H9 (cell line): ENCODE results near the gene PLA2G4E. TPM values are rescaled to one million over a fixed set of nuclear protein-coding genes. Genes with fewer than 3 reads are reported as not detected.
A peak's percentile ranks its signal among the peaks of the same experiment; 100 is the strongest.

ENCODE experiments used
- DNase-seq: peaks from one replicate; pipeline ENCODE4 v3.0.0-alpha.2; 2017
- H2AFZ ChIP-seq: one replicate; pipeline ENCODE4 v1.6.1; 2013; ENCODE audit warnings: mild to moderate bottlenecking, low read length, control low read depth, moderate library complexity
- H2AK5ac ChIP-seq: 2 replicates; pipeline ENCODE4 v1.6.1; 2013; ENCODE audit warnings: low read length, control low read depth, mixed read lengths; ENCODE audit not compliant: insufficient read length
- H2BK120ac ChIP-seq: one replicate; pipeline ENCODE4 v1.6.1; 2013; ENCODE audit warnings: low read depth, mild to moderate bottlenecking, low read length, control low read depth, inconsistent platforms; ENCODE audit not compliant: poor library complexity, severe bottlenecking
- H2BK12ac ChIP-seq: 2 replicates; pipeline ENCODE4 v1.6.1; 2013; ENCODE audit warnings: low read length, control low read depth, mixed read lengths, low read depth; ENCODE audit not compliant: insufficient read length
- H2BK15ac ChIP-seq: 2 replicates; pipeline ENCODE4 v1.6.1; 2013; ENCODE audit warnings: low read depth, low read length, control low read depth
- H2BK20ac ChIP-seq: one replicate; pipeline ENCODE4 v1.6.1; 2013; ENCODE audit warnings: low read depth, mild to moderate bottlenecking, low read length, control low read depth, inconsistent platforms; ENCODE audit not compliant: poor library complexity, severe bottlenecking
- H2BK5ac ChIP-seq: 2 replicates; pipeline ENCODE4 v1.6.1; 2013; ENCODE audit warnings: low read length, control low read depth, mixed read lengths; ENCODE audit not compliant: insufficient read length
- H3K14ac ChIP-seq: 2 replicates; pipeline ENCODE4 v1.6.1; 2013; ENCODE audit warnings: low read length, control low read depth; ENCODE audit not compliant: insufficient read depth
- H3K18ac ChIP-seq: 2 replicates; pipeline ENCODE4 v1.6.1; 2013; ENCODE audit warnings: low read depth, mild to moderate bottlenecking, mixed read lengths, low read length, control low read depth; ENCODE audit not compliant: insufficient read length
- H3K23ac ChIP-seq: 2 replicates; pipeline ENCODE4 v1.6.1; 2013; ENCODE audit warnings: low read length, control low read depth, mixed read lengths, low read depth; ENCODE audit not compliant: insufficient read length
- H3K23me2 ChIP-seq: 2 replicates; pipeline ENCODE4 v1.6.1; 2013; ENCODE audit warnings: low read depth, mild to moderate bottlenecking, mixed read lengths, low read length, control low read depth; ENCODE audit not compliant: insufficient read length, poor library complexity, severe bottlenecking
- H3K27ac ChIP-seq: 2 replicates; pipeline ENCODE4 v1.5.1; 2013; ENCODE audit warnings: low read length, control low read depth, mixed read lengths, low read depth; ENCODE audit not compliant: insufficient read length
- H3K27me3 ChIP-seq: 2 replicates; pipeline ENCODE4 v1.6.1; 2013; ENCODE audit warnings: low read length, control low read depth, inconsistent platforms; ENCODE audit not compliant: insufficient read depth
- H3K4ac ChIP-seq: 2 replicates; pipeline ENCODE4 v1.6.1; 2013; ENCODE audit warnings: low read depth, mild to moderate bottlenecking, control low read depth, inconsistent platforms, low read length, moderate library complexity
- H3K4me1 ChIP-seq: 2 replicates; pipeline ENCODE4 v1.6.1; 2013; ENCODE audit warnings: low read length, control low read depth, inconsistent platforms; ENCODE audit not compliant: insufficient read depth
- H3K4me2 ChIP-seq: 2 replicates; pipeline ENCODE4 v1.6.1; 2013; ENCODE audit warnings: low read length, control low read depth, mixed read lengths; ENCODE audit not compliant: insufficient read length, insufficient read depth
- H3K56ac ChIP-seq: 2 replicates; pipeline ENCODE4 v1.6.1; 2013; ENCODE audit warnings: low read depth, mild to moderate bottlenecking, mixed read lengths, low read length, control low read depth; ENCODE audit not compliant: insufficient read length
- H3K79me1 ChIP-seq: 2 replicates; pipeline ENCODE4 v1.6.1; 2013; ENCODE audit warnings: low read depth, mild to moderate bottlenecking, moderate library complexity, low read length, control low read depth, inconsistent platforms; ENCODE audit not compliant: insufficient read depth, poor library complexity, severe bottlenecking
- H3K79me2 ChIP-seq: 2 replicates; pipeline ENCODE4 v1.6.1; 2013; ENCODE audit warnings: low read length, control low read depth, inconsistent platforms; ENCODE audit not compliant: insufficient read depth
- H3K9ac ChIP-seq: 2 replicates; pipeline ENCODE4 v1.6.1; 2013; ENCODE audit warnings: low read length, control low read depth, mixed read lengths; ENCODE audit not compliant: insufficient read length; ENCODE audit errors: extremely low read depth
- H3K9me3 ChIP-seq: one replicate; pipeline ENCODE4 v1.6.1; 2013; ENCODE audit warnings: low read depth, low read length, inconsistent platforms; ENCODE audit not compliant: control insufficient read depth
- H3T11ph ChIP-seq: one replicate; pipeline ENCODE4 v1.6.1; 2013; ENCODE audit warnings: mild to moderate bottlenecking, low read length, control low read depth, inconsistent platforms
- H4K20me1 ChIP-seq: one replicate; pipeline ENCODE4 v1.6.1; 2013; ENCODE audit not compliant: control insufficient read depth, insufficient read length, insufficient read depth
- H4K5ac ChIP-seq: 2 replicates; pipeline ENCODE4 v1.6.1; 2013; ENCODE audit warnings: low read depth, mild to moderate bottlenecking, mixed read lengths, low read length, control low read depth; ENCODE audit not compliant: insufficient read length
- H4K8ac ChIP-seq: replicated peaks from 2 replicates; pipeline ENCODE4 v1.6.1; 2013; ENCODE audit warnings: low read length, control low read depth, mixed read lengths, low read depth; ENCODE audit not compliant: insufficient read length
- H4K91ac ChIP-seq: 2 replicates; pipeline ENCODE4 v1.6.1; 2013; ENCODE audit warnings: low read depth, mild to moderate bottlenecking, moderate library complexity, mixed read lengths, low read length, control low read depth; ENCODE audit not compliant: insufficient read length
- H3K27ac Mint-ChIP-seq, 3 experiments: 2 replicates in 2 of 3; 3 replicates in 1 of 3; pipeline ENCODE4 v1.8.0; 2020 to 2021; ENCODE audit warnings: mixed read lengths in 3 of 3, mild to moderate bottlenecking in 1 of 3, moderate library complexity in 1 of 3
- H3K27me3 Mint-ChIP-seq: 2 replicates; pipeline ENCODE4 v1.8.0; 2021; ENCODE audit warnings: low read depth, mild to moderate bottlenecking, moderate library complexity, mixed read lengths
- H3K36me3 Mint-ChIP-seq, 3 experiments: 2 replicates in 2 of 3; 3 replicates in 1 of 3; pipeline ENCODE4 v1.8.0; 2020 to 2021; ENCODE audit warnings: low read depth in 3 of 3, mixed read lengths in 3 of 3; ENCODE audit not compliant: insufficient read depth in 1 of 3
- H3K4me1 Mint-ChIP-seq, 2 experiments: 2 replicates each; pipeline ENCODE4 v1.8.0; 2020; ENCODE audit warnings: mixed read lengths in 2 of 2
- H3K4me3 Mint-ChIP-seq, 2 experiments: 2 replicates in 1 of 2; 3 replicates in 1 of 2; pipeline ENCODE4 v1.8.0; 2020 to 2021; ENCODE audit warnings: mild to moderate bottlenecking in 2 of 2, mixed read lengths in 2 of 2, moderate library complexity in 1 of 2
- H3K9me3 Mint-ChIP-seq, 2 experiments: 2 replicates in 1 of 2; 3 replicates in 1 of 2; pipeline ENCODE4 v1.8.0; 2020; ENCODE audit warnings: mild to moderate bottlenecking in 2 of 2, mixed read lengths in 2 of 2, moderate library complexity in 1 of 2
- WGBS: extraction: QIAGEN DNeasy Blood & Tissue Kit; methylation state at CpG from one replicate; pipeline ENCODE4 v1.1.7; 2013; ENCODE audit warnings: missing lambda C conversion rate, low lambda C conversion rate, mixed read lengths; ENCODE audit not compliant: insufficient read length; ENCODE audit errors: extremely low coverage; 5-methylcytosine and 5-hydroxymethylcytosine counted together
- total RNA-seq: library from RNA; stranded (reverse); gene quantifications from 2 replicates; pipeline ENCODE4 v1.2.1, GENCODE V29; 2021
- TF ChIP-seq, protein P1 (sequence below): fragments of 200-600 bp; sonication (generic); conservative IDR thresholded peaks from 3 replicates; pipeline ENCODE4 v1.8.0; 2021; ENCODE audit warnings: antibody characterized with exemption, mild to moderate bottlenecking

Gene PLA2G4E
- total RNA-seq, 1 experiment from 2014 or later, result not detected

- H2BK15ac ChIP-seq, result no peak overlapping the region
- no peaks in the 10 kb centered on the region for H4K20me1 ChIP-seq
- H3K79me1 ChIP-seq, result no peaks in the 10 kb centered on the region
- no peak overlapping the region for H2AFZ ChIP-seq
- no peaks in the 10 kb centered on the region for H3K4me1 ChIP-seq
- Mint-ChIP-seq H3K36me3 (no peaks in the 10 kb centered on the region), H3K27ac (peak overlapping the region in 1 of 3 experiments; percentile 1; a peak in 1 of 7 replicates), H3K4me1 (peaks cover 0 to 9% of the 10 kb centered on the region in 2 experiments; a peak in 2 of 4 replicates), H3K27me3 (peaks cover 6% of the 10 kb centered on the region; the same call in 1 of the 2 replicates), H3K4me3 (no peak overlapping the region), H3K9me3 (no peaks in the 10 kb centered on the region)
- H3T11ph ChIP-seq, result no peak overlapping the region
- no peak overlapping the region for H3K9ac ChIP-seq
- H2BK5ac ChIP-seq, result no peak overlapping the region
- no peaks in the 10 kb centered on the region for H3K9me3 ChIP-seq
- H2AK5ac ChIP-seq, result no peak overlapping the region
- no peak overlapping the region for H4K8ac ChIP-seq
- H4K91ac ChIP-seq, result no peak overlapping the region
- H4K5ac ChIP-seq, result no peak overlapping the region
- no peak overlapping the region for H3K4me2 ChIP-seq
- no peak overlapping the region for H3K14ac ChIP-seq
- H3K4ac ChIP-seq, result no peak overlapping the region
- no peak overlapping the region for H2BK12ac ChIP-seq
- H3K23me2 ChIP-seq, result no peaks in the 10 kb centered on the region
- H3K27me3 ChIP-seq, result no peaks in the 10 kb centered on the region
- WGBS, result no CpG with 5 or more reads among the region's 10 CpGs
- H3K79me2 ChIP-seq, result no peaks in the 10 kb centered on the region
- H3K27ac ChIP-seq, result no peak overlapping the region
- H2BK20ac ChIP-seq, result no peak overlapping the region
- H2BK120ac ChIP-seq, result no peak overlapping the region
- H3K56ac ChIP-seq, result no peak overlapping the region
- TF ChIP-seq, protein P1, sequence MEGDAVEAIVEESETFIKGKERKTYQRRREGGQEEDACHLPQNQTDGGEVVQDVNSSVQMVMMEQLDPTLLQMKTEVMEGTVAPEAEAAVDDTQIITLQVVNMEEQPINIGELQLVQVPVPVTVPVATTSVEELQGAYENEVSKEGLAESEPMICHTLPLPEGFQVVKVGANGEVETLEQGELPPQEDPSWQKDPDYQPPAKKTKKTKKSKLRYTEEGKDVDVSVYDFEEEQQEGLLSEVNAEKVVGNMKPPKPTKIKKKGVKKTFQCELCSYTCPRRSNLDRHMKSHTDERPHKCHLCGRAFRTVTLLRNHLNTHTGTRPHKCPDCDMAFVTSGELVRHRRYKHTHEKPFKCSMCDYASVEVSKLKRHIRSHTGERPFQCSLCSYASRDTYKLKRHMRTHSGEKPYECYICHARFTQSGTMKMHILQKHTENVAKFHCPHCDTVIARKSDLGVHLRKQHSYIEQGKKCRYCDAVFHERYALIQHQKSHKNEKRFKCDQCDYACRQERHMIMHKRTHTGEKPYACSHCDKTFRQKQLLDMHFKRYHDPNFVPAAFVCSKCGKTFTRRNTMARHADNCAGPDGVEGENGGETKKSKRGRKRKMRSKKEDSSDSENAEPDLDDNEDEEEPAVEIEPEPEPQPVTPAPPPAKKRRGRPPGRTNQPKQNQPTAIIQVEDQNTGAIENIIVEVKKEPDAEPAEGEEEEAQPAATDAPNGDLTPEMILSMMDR, result no peak
- no peak for DNase-seq
- no peak overlapping the region for H3K23ac ChIP-seq
- no peak overlapping the region for H3K18ac ChIP-seq
Observed at GRCh38 chr15:41996376-41996775, 24.5 kb downstream of the PLA2G4E start.
